AG08395 (cell line): ENCODE data around the gene CLEC14A.

ENCODE experiments used
- DNase-seq: peaks from one replicate; pipeline ENCODE4 v3.0.0; 2012; ENCODE audit warnings: mixed read lengths, low spot score

Gene CLEC14A

GRCh38 chr14:38248321-38249028 lies 7.4 kb downstream of the CLEC14A start:
- no peak for DNase-seq

GRCh38 chr14:38243696-38244240 lies 12.1 kb downstream of the CLEC14A start:
- no peak for DNase-seq

- peak; percentile 30 for DNase-seq
These were observed 17.0 kb downstream of the CLEC14A start for GRCh38 chr14:38238878-38239277.

GRCh38 chr14:38238332-38238731 lies 17.6 kb downstream of the CLEC14A start:
- no peak for DNase-seq

GRCh38 chr14:38233218-38233617 lies 22.7 kb downstream of the CLEC14A start:
- DNase-seq = no peak

- no peak for DNase-seq
These were observed 29.5 kb downstream of the CLEC14A start for GRCh38 chr14:38226366-38226765.

- DNase-seq = no peak
These were observed 29.9 kb downstream of the CLEC14A start for GRCh38 chr14:38225946-38226345.

- DNase-seq = no peak
These were observed 31.6 kb downstream of the CLEC14A start for GRCh38 chr14:38224338-38224737.

- DNase-seq = no peak
These were observed 34.8 kb downstream of the CLEC14A start for GRCh38 chr14:38221077-38221476.

- DNase-seq = no peak
These were observed 38.3 kb downstream of the CLEC14A start for GRCh38 chr14:38217553-38217952.

- DNase-seq = no peak
These were observed 42.9 kb downstream of the CLEC14A start for GRCh38 chr14:38213001-38213400.

GRCh38 chr14:38212111-38212510 lies 43.8 kb downstream of the CLEC14A start:
- no peak for DNase-seq

GRCh38 chr14:38211255-38211735 lies 44.6 kb downstream of the CLEC14A start:
- DNase-seq = no peak

GRCh38 chr14:38210587-38211216 lies 45.2 kb downstream of the CLEC14A start:
- DNase-seq = peak; percentile 62

- peak; percentile 61 for DNase-seq
These were observed 46.0 kb downstream of the CLEC14A start for GRCh38 chr14:38209572-38210557.

- DNase-seq = peak; percentile 75
These were observed 47.0 kb downstream of the CLEC14A start for GRCh38 chr14:38208618-38209562.

- DNase-seq = no peak
These were observed 47.9 kb downstream of the CLEC14A start, which contains the start of gene SSTR1 for GRCh38 chr14:38207736-38208617. SSTR1 (plus strand) TSS chr14:38207904; CDS start chr14:38209390, 1,486 bp downstream.

- no peak for DNase-seq
These were observed 48.5 kb downstream of the CLEC14A start for GRCh38 chr14:38207377-38207735.

GRCh38 chr14:38206689-38207376 lies 49.1 kb downstream of the CLEC14A start:
- no peak for DNase-seq
